Panc1 (cell line): ENCODE results near the gene HOXD11. TPM values are rescaled to one million over a fixed set of nuclear protein-coding genes. Genes with fewer than 3 reads are reported as not detected.

Experiments
- ATAC-seq: fragments of 200-7000 bp; cut with Tn5 transposase; 2 replicates; pipeline ENCODE4 v1.9.1; 2020; ENCODE audit warnings: mild to moderate bottlenecking, moderate library complexity
- BruUV-seq: library from RNA; stranded (reverse); fragments of 400-500 nt; replicated peaks from 2 replicates; lab custom pipeline; 2021; lab: Mats Ljungman, UMichigan
- CTCF ChIA-PET: fragments of 300-600 bp; sonication (Branson Sonifier 250); formaldehyde crosslinking; loops from one replicate; lab custom pipeline; 2022; ENCODE audit warnings: antibody characterized with exemption; lab: Charles Lee
- POLR2A ChIA-PET: fragments of 300-600 bp; sonication (Branson Sonifier 250); formaldehyde crosslinking; loops from one replicate; lab custom pipeline; 2022; ENCODE audit warnings: antibody characterized with exemption; lab: Charles Lee
- DNase-seq: peaks from one replicate; pipeline ENCODE4 v3.0.0-alpha.2; 2010; ENCODE audit warnings: low read depth, low spot score
- H3K27ac ChIP-seq: 2 replicates; pipeline ENCODE4 v1.5.1; 2011; ENCODE audit warnings: mild to moderate bottlenecking, low read length, inconsistent platforms
- H3K27me3 ChIP-seq: fragments of 200-500 bp; sonication (Bioruptor generic); 2 replicates; pipeline ENCODE4 v1.6.0; 2014; ENCODE audit warnings: low read length, inconsistent platforms; ENCODE audit not compliant: control insufficient read depth, insufficient read depth
- H3K36me3 ChIP-seq: fragments of 200-500 bp; sonication (Bioruptor generic); 2 replicates; pipeline ENCODE4 v1.5.1; 2014; ENCODE audit warnings: inconsistent platforms, mild to moderate bottlenecking, low read length, moderate library complexity; ENCODE audit not compliant: control insufficient read depth, insufficient read depth
- H3K4me1 ChIP-seq: 2 replicates; pipeline ENCODE4 v1.5.1; 2011; ENCODE audit warnings: inconsistent platforms, mild to moderate bottlenecking, low read length, moderate library complexity; ENCODE audit not compliant: control insufficient read depth, insufficient read depth
- H3K4me3 ChIP-seq, 2 experiments: 2 replicates each; pipeline ENCODE4 v1.5.1; 2011 to 2012; ENCODE audit warnings: low read depth in 2 of 2, low read length in 2 of 2, mild to moderate bottlenecking in 2 of 2, inconsistent platforms in 1 of 2, moderate library complexity in 1 of 2
- H3K9me3 ChIP-seq: fragments of 200-500 bp; sonication (Bioruptor generic); 2 replicates; pipeline ENCODE4 v1.5.1; 2014; ENCODE audit warnings: low read depth, mild to moderate bottlenecking, inconsistent platforms, low read length, moderate library complexity; ENCODE audit not compliant: control insufficient read depth, insufficient read depth
- POLR2AphosphoS5 ChIP-seq: IDR thresholded peaks from 2 replicates; pipeline ENCODE4 v1.6.1; 2012; ENCODE audit warnings: mild to moderate bottlenecking, low read depth, low read length, moderate library complexity
- SIN3A ChIP-seq: IDR thresholded peaks from 2 replicates; pipeline ENCODE4 v1.6.1; 2012; ENCODE audit warnings: low read depth, mild to moderate bottlenecking, low read length, moderate library complexity, borderline replicate concordance; ENCODE audit not compliant: insufficient read depth
- TCF7L2 ChIP-seq: IDR thresholded peaks from 2 replicates; pipeline ENCODE4 v1.6.1; 2011; ENCODE audit warnings: mild to moderate bottlenecking, low read depth, low read length, inconsistent platforms
- in situ Hi-C: cut with HindIII; loops from 2 replicates; pipeline ENCODE4 v1.10.0; 2016; ENCODE audit warnings: low sequenced_read_pairs, low pct_unique_long_range_greater_than_20kb
- intact Hi-C: fragments of 100-400 bp; cut with micrococcal nuclease; formaldehyde crosslinking; loops from one replicate; pipeline ENCODE4 v1.10.0; 2022; ENCODE audit not compliant: unreplicated experiment
- total RNA-seq: library from RNA; stranded (reverse); gene quantifications from one replicate; pipeline ENCODE4 v1.2.1, GENCODE V29; 2021; ENCODE audit not compliant: unreplicated experiment
- TF ChIP-seq, protein P1 (sequence below), 2 experiments: IDR thresholded peaks; 2 replicates each; pipeline ENCODE4 v1.6.1; 2011 to 2012; ENCODE audit warnings: low read depth in 2 of 2, control low read depth in 1 of 2, low read length in 1 of 2, mild to moderate bottlenecking in 1 of 2, moderate library complexity in 1 of 2; ENCODE audit not compliant: insufficient read depth in 1 of 2
- TF ChIP-seq, protein P2 (sequence below): fragments of 450-650 bp; IDR thresholded peaks from 2 replicates; pipeline ENCODE4 v1.5.1; 2017; ENCODE audit warnings: mild to moderate bottlenecking

Gene HOXD11
- total RNA-seq, 1 experiment from 2014 or later: 0.49 TPM

DNA sequence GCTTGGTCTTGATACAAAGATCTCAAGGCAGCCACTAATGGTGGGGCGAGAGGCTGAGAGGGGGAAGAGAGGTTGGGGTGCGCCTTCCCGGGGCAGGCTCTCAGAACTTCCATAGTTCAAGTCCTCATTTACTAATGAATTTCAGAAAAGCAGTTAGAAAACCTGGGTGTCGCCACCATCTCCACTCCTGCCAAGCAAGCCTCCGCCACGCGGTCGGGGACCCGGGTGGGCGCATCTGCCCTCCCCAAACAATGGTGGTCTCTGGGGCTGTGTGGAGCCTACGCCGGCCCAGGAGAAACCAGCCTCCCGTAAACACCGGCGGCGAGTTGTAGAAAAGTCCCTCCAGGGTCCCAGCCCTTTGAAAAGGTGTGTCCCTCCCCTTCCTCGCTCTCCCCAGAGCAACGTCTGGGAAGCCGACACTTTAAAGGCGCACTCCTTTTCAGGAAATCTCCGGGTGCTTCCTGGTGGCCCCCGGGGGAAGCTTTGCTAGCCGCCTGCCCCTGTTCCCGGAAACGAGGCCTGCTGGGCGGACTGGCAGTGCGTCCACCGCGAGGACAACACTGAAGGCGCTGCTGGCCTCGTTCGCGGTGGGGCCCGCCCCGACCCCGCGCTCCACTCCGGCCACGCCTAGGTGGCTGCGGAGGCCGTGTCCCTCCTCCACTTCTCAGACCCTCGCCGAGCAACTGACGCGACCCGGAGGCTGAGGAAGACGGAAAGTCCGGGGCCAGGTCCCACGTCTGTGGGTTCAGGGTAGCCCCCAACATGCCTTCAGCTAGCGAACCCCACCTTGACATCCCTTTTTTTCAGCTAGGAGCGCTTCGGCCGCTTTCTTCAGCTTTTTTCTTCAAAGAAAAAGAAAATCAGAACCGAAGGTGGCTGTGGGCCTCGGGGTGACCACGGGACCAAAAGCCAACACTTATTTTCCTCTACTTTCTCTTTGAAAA is 40.2 kb upstream of the HOXD11 start:
- in situ Hi-C loops (no loop called here), intact Hi-C loops (no loop called here)
- no peak for ATAC-seq
- H3K27me3 ChIP-seq: no peaks in the 10 kb centered on the region
- no peaks in the 10 kb centered on the region for H3K36me3 ChIP-seq
- H3K9me3 ChIP-seq: no peaks in the 10 kb centered on the region
- POLR2A ChIA-PET: no interaction called here
- BruUV-seq: no TSS peak
- TF ChIP-seq, protein P1, sequence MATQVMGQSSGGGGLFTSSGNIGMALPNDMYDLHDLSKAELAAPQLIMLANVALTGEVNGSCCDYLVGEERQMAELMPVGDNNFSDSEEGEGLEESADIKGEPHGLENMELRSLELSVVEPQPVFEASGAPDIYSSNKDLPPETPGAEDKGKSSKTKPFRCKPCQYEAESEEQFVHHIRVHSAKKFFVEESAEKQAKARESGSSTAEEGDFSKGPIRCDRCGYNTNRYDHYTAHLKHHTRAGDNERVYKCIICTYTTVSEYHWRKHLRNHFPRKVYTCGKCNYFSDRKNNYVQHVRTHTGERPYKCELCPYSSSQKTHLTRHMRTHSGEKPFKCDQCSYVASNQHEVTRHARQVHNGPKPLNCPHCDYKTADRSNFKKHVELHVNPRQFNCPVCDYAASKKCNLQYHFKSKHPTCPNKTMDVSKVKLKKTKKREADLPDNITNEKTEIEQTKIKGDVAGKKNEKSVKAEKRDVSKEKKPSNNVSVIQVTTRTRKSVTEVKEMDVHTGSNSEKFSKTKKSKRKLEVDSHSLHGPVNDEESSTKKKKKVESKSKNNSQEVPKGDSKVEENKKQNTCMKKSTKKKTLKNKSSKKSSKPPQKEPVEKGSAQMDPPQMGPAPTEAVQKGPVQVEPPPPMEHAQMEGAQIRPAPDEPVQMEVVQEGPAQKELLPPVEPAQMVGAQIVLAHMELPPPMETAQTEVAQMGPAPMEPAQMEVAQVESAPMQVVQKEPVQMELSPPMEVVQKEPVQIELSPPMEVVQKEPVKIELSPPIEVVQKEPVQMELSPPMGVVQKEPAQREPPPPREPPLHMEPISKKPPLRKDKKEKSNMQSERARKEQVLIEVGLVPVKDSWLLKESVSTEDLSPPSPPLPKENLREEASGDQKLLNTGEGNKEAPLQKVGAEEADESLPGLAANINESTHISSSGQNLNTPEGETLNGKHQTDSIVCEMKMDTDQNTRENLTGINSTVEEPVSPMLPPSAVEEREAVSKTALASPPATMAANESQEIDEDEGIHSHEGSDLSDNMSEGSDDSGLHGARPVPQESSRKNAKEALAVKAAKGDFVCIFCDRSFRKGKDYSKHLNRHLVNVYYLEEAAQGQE (IDR thresholded peaks at IDR 0.05; ENCODE audit: insufficient read depth in 1 of 2, low read depth in 2 of 2, low read length in 1 of 2): no peak
- TF ChIP-seq, protein P2, sequence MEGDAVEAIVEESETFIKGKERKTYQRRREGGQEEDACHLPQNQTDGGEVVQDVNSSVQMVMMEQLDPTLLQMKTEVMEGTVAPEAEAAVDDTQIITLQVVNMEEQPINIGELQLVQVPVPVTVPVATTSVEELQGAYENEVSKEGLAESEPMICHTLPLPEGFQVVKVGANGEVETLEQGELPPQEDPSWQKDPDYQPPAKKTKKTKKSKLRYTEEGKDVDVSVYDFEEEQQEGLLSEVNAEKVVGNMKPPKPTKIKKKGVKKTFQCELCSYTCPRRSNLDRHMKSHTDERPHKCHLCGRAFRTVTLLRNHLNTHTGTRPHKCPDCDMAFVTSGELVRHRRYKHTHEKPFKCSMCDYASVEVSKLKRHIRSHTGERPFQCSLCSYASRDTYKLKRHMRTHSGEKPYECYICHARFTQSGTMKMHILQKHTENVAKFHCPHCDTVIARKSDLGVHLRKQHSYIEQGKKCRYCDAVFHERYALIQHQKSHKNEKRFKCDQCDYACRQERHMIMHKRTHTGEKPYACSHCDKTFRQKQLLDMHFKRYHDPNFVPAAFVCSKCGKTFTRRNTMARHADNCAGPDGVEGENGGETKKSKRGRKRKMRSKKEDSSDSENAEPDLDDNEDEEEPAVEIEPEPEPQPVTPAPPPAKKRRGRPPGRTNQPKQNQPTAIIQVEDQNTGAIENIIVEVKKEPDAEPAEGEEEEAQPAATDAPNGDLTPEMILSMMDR: no peak
- TF ChIP-seq TCF7L2 (no peak), SIN3A (no peak), POLR2AphosphoS5 (no peak)
- CTCF ChIA-PET: no interaction called here
- H3K27ac ChIP-seq: no peak overlapping the region
- H3K4me1 ChIP-seq: no peaks in the 10 kb centered on the region
- DNase-seq: no peak
- no peak overlapping the region for H3K4me3 ChIP-seq

DNA sequence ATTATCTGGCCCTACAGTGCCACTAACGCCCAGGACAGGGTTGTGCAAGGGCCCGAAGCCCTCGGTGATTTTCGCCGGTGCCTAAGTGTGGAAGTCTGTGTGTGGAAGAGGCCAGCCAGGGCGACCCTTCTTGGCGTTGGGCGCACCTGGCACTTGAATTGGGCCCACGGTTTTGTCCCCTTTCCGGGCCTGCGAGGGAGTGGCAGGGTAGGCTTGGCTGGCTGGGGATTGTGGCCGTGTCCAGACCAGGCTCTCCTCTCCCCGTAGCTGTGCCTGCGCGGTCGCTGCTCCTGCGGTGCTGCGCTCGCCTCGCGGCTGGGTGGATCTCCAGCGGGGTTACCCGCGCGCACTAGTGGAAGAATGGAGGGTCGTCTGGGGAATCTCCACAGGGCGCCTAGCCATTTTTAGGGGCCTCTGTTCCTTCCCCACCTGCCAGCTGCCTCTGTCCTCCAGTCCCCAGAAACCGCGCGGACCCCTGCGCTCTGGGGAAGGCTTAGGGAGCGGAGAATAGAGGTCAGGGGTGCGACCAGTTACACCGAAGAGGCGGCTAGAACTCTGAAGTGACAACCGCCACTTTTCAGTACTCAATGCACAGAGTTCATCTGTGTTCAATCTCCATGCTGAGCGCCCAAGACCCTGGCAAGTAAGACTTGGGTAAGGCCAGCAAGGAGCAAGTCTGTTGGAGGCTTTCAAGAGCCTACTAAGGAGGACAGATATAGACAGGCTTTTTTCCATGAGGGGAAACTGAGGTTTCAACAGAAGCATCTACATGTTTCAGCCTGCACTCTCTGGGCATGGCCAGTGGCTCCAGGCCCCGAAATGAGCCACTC is 39.3 kb upstream of the HOXD11 start:
- in situ Hi-C loops: no loop called here
- intact Hi-C loops: no loop called here

More for the DNA sequence above, 39.3 kb upstream of the HOXD11 start:
- DNase-seq (no peak), ATAC-seq (0 out of 2 replicates have a peak, but pooled peaks have one; percentile 17)
- Histone ChIP-seq H3K27me3 (no peaks in the 10 kb centered on the region; the same call in 1 of the 2 replicates), H3K27ac (no peak overlapping the region), H3K36me3 (no peaks in the 10 kb centered on the region), H3K4me3 (no peak overlapping the region), H3K9me3 (no peaks in the 10 kb centered on the region), H3K4me1 (no peaks in the 10 kb centered on the region)
- ChIA-PET POLR2A (no interaction called here), CTCF (no interaction called here)
- BruUV-seq: no TSS peak
- TF ChIP-seq, protein P2: no peak
- TF ChIP-seq POLR2AphosphoS5 (no peak), TCF7L2 (no peak)
- TF ChIP-seq, protein P1 (IDR thresholded peaks at IDR 0.05; ENCODE audit: insufficient read depth in 1 of 2, low read depth in 2 of 2, low read length in 1 of 2): no peak
